GM12872 (cell line): ENCODE data around the gene TBCD.

Experiments
- CTCF ChIP-seq: IDR thresholded peaks from 3 replicates; pipeline ENCODE4 v1.5.1; 2011; ENCODE audit warnings: low read depth, mild to moderate bottlenecking, low read length, moderate library complexity; ENCODE audit not compliant: insufficient read depth

TBCD gene

GRCh38 chr17:82795615-82796014 is 43.8 kb downstream of the TBCD start:
- TF ChIP-seq CTCF: no peak

- no peak for TF ChIP-seq CTCF
Observed at GRCh38 chr17:82797061-82797460, 45.2 kb downstream of the TBCD start.

DNA sequence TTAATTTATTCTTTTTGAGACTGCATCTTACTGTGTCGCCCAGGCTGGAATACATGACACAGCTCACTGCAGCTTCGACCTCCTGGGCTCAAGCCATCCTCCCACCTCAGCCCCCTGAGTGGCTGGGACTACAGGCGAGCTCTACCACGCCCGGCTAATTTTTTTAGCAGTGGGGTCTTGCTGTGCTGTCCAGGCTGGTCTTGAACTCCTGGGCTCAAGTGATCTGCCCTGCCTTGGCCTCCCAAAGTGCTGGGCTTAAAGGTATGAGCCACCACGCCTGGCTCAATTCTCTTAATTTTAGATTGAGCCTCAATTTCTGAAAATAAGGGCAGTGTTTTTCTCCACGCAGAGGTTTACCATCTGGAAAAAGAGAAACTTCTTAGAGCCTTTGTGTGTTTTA is 46.9 kb downstream of the TBCD start:
- no peak for TF ChIP-seq CTCF

DNA sequence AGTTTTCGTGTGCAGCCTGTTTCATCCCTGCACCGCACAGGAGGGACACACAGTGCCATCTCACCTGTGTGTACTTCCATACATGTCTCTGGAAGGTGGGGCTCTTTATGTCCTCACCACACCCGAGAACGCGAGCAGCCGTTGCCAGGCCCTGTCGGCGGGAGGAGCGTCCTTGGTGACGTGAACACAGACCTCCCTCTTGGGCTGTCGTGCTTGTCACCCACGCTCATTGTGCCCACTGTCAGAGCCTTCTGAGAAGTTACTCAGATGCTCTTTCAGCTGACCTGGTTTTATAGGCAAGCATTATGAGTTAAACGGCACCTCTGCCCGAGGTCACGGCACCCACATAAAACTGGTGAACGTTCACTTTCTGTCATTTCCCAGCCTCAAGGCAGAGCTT is 47.7 kb downstream of the TBCD start:
- no peak for TF ChIP-seq CTCF

DNA sequence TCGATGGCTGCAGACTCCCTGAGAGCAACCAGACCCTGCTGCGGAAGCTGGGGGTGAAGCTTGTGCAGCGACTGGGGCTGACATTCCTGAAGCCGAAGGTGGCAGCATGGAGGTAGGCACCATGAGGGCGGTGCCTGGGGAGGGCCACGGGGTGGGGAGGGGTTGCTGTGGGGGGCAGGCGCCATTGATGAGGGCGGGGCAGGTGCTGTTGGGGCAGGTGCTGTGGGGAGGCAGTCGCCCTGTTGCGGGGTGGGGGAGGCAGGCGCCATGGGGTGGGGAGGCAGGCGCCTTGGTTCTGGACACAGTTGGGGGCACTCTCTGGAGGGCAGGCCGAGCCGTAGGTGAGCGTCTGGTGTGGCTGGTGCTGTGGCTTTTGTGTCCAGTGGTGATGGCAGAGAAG is 49.0 kb downstream of the TBCD start:
- TF ChIP-seq CTCF: no peak

DNA sequence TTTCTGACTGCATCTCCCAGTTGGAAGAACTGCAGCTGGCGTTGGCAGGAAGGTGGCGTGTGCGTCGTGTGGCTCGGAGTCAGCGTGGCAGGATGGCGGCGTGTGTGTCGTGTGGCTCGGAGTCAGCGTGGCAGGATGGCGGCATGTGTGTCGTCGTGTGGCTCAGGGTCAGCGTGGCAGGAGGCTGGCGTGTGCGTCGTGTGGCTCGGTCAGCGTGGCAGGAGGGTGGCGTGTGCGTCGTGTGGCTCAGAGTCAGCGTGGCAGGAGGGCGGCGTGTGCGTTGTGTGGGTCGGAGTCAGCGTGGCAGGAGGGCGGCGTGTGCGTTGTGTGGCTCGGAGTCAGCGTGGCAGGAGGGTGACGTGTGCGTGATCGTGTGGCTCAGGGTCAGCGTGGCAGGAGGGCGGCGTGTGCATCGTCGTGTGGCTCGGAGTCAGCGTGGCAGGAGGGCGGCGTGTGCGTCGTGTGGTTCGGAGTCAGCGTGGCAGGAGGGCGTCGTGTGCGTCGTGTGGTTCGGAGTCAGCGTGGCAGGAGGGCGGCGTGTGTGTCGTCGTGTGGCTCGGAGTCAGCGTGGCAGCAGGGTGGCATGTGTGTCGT is 49.6 kb downstream of the TBCD start:
- TF ChIP-seq CTCF: no peak

DNA sequence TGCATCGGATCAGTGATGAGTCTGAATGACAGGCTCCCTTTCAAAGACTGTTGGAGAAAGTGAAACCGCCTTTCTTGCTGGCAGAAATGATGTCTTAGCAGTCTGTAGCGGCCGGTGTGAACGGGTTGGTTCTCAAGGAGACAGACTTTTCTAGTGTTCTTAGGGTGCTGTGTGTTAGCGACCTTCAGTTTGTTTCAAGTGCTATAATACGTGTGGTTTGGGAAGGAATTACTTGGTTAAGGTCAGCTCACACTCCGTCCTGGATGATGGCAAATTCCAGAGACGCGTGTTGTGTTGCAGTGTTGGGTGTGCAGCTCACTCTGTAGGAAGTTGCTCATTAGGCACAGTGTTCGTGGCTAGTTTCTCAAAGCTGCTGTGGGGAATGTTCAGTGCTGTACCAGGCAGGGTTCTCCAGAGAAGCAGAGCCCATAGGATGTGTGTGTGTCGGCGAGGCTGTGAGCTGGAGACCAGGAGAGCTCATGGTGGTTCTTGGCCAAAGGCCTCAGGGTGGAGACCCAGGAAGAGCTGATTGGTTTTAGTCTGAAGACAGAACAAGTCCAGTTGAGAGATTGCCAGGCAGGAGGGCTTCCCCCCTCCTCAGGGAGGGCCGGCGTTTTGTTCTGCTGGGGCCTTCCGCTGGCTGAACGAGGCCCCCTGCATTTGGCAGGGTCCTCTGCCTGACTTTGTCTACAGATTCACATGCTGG is 50.4 kb downstream of the TBCD start:
- TF ChIP-seq CTCF: no peak
